Activated CD8-positive, alpha-beta memory T cell treated with anti-CD3 and anti-CD28 coated beads, Interleukin-2, amount 10 ng/mL, durations not matched to agents 7 days and 5 days (primary cell): ENCODE results near the gene SLC25A45. TPM values are rescaled to one million over a fixed set of nuclear protein-coding genes. Genes with fewer than 3 reads are reported as not detected.

Experiments used
- ATAC-seq: fragments of 150-1000 bp; cut with Tn5 transposase; one replicate; pipeline ENCODE4 v1.10.0; 2021; ENCODE audit warnings: moderate library complexity
- CTCF ChIA-PET: fragments of 350-600 bp; sonication (Branson Sonifier 250); formaldehyde crosslinking; loops from one replicate; lab custom pipeline; 2021; ENCODE audit warnings: antibody characterized with exemption; lab: Charles Lee
- DNase-seq: peaks from one replicate; pipeline ENCODE4 v3.0.0-alpha.2; 2020
- H3K27ac Mint-ChIP-seq: one replicate; pipeline ENCODE4 v1.8.0; 2021; ENCODE audit warnings: mild to moderate bottlenecking, mixed read lengths
- H3K27me3 Mint-ChIP-seq: one replicate; pipeline ENCODE4 v1.8.0; 2021; ENCODE audit warnings: mixed read lengths
- H3K36me3 Mint-ChIP-seq: one replicate; pipeline ENCODE4 v1.8.0; 2021; ENCODE audit warnings: mild to moderate bottlenecking, mixed read lengths
- H3K4me1 Mint-ChIP-seq: one replicate; pipeline ENCODE4 v1.8.0; 2021; ENCODE audit warnings: mixed read lengths
- H3K4me3 Mint-ChIP-seq: one replicate; pipeline ENCODE4 v1.8.0; 2021; ENCODE audit warnings: mild to moderate bottlenecking, moderate library complexity, mixed read lengths
- H3K9me3 Mint-ChIP-seq: one replicate; pipeline ENCODE4 v1.8.0; 2022; ENCODE audit warnings: low read depth, mixed read lengths
- total RNA-seq, 2 experiments: library from RNA; stranded (reverse); gene quantifications; one replicate each; pipeline ENCODE4 v1.2.3, GENCODE V29; 2021

Gene SLC25A45
- total RNA-seq, 2 experiments from 2014 or later, result 19.4 to 25.1 TPM

GRCh38 chr11:65425105-65425970 is 42.9 kb upstream of the SLC25A45 start:
- CTCF ChIA-PET, result interaction anchor here (0.6 to 16.5 kb wide), 8 partner anchors 9 to 92 kb away, joined by 3 to 489 read pairs (median 3); partner anchors contain the start of genes DPF2, FRMD8 and MALAT1

DNA sequence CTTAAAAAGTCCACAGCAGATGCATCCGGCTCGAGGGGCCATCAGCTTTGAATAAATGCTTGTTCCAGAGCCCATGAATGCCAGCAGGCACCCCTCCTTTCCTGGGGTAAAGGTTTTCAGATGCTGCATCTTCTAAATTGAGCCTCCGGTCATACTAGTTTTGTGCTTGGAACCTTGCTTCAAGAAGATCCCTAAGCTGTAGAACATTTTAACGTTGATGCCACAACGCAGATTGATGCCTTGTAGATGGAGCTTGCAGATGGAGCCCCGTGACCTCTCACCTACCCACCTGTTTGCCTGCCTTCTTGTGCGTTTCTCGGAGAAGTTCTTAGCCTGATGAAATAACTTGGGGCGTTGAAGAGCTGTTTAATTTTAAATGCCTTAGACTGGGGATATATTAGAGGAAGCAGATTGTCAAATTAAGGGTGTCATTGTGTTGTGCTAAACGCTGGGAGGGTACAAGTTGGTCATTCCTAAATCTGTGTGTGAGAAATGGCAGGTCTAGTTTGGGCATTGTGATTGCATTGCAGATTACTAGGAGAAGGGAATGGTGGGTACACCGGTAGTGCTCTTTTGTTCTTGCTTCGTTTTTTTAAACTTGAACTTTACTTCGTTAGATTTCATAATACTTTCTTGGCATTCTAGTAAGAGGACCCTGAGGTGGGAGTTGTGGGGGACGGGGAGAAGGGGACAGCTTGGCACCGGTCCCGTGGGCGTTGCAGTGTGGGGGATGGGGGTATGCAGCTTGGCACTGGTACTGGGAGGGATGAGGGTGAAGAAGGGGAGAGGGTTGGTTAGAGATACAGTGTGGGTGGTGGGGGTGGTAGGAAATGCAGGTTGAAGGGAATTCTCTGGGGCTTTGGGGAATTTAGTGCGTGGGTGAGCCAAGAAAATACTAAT is 42.0 kb upstream of the SLC25A45 start:
- Mint-ChIP-seq H3K27me3 (peaks cover 2% of the 10 kb centered on the region), H3K27ac (peak overlapping the region; percentile 98), H3K9me3 (no peaks in the 10 kb centered on the region), H3K4me1 (peaks cover 49% of the 10 kb centered on the region), H3K4me3 (peak overlapping the region; percentile 94), H3K36me3 (peaks cover 63% of the 10 kb centered on the region)
- ATAC-seq, result no peak
- CTCF ChIA-PET, result interaction anchor here (0.6 to 16.5 kb wide), 10 partner anchors 8 to 101 kb away, joined by 3 to 489 read pairs (median 3); partner anchors contain the start of genes DPF2, FRMD8, MALAT1 and SCYL1
- peak; percentile 77 for DNase-seq

More at GRCh38 chr11:65425105-65425970, 42.9 kb upstream of the SLC25A45 start:
- DNase-seq (peak; percentile 93), ATAC-seq (peak; percentile 13)
- Mint-ChIP-seq H3K4me3 (peak overlapping the region; percentile 94), H3K27me3 (peaks cover 2% of the 10 kb centered on the region), H3K27ac (peak overlapping the region; percentile 98), H3K4me1 (peaks cover 53% of the 10 kb centered on the region), H3K9me3 (no peaks in the 10 kb centered on the region), H3K36me3 (peaks cover 61% of the 10 kb centered on the region)

GRCh38 chr11:65423516-65424204 is 41.2 kb upstream of the SLC25A45 start:
- peaks cover 59% of the 10 kb centered on the region for H3K36me3 Mint-ChIP-seq
- peak overlapping the region; percentile 98 for H3K27ac Mint-ChIP-seq
- no peak for ATAC-seq
- peaks cover 2% of the 10 kb centered on the region for H3K27me3 Mint-ChIP-seq
- H3K4me3 Mint-ChIP-seq, result peak overlapping the region; percentile 94
- no peaks in the 10 kb centered on the region for H3K9me3 Mint-ChIP-seq
- CTCF ChIA-PET, result interaction anchor here (0.8 to 16.5 kb wide), 7 partner anchors 9 to 102 kb away, joined by 3 to 489 read pairs (median 3); partner anchors contain the start of genes DPF2, FRMD8, MALAT1 and SCYL1
- H3K4me1 Mint-ChIP-seq, result peaks cover 48% of the 10 kb centered on the region
- peak; percentile 65 for DNase-seq

DNA sequence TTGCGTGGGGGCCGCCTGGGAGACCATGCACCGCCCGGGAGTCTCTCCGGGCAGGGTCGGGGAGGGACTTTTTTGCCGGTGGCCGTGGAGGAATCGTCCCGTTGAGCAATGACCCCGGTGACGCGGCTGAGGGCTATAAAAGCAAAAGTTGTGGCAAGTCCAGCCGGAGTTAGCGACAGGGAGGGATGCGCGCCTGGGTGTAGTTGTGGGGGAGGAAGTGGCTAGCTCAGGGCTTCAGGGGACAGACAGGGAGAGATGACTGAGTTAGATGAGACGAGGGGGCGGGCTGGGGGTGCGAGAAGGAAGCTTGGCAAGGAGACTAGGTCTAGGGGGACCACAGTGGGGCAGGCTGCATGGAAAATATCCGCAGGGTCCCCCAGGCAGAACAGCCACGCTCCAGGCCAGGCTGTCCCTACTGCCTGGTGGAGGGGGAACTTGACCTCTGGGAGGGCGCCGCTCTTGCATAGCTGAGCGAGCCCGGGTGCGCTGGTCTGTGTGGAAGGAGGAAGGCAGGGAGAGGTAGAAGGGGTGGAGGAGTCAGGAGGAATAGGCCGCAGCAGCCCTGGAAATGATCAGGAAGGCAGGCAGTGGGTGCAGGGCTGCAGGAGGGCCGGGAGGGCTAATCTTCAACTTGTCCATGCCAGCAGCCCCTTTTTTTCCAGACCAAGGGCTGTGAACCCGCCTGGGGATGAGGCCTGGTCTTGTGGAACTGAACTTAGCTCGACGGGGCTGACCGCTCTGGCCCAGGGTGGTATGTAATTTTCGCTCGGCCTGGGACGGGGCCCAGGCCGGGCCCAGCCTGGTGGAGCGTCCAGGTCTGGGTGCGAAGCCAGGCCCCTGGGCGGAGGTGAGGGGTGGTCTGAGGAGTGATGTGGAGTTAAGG is 40.4 kb upstream of the SLC25A45 start, which contains the start of gene NEAT1:
Gene NEAT1, plus strand, starts transcription at position 166 of the 883 bp plus-strand sequence.
- H3K27me3 Mint-ChIP-seq, result peaks cover 2% of the 10 kb centered on the region
- peaks cover 54% of the 10 kb centered on the region for H3K36me3 Mint-ChIP-seq
- peak; percentile 21 for ATAC-seq
- peak within 1 kb of the TSS; percentile 98 for H3K27ac Mint-ChIP-seq
- H3K9me3 Mint-ChIP-seq, result no peaks in the 10 kb centered on the region
- CTCF ChIA-PET, result interaction anchor here (1.5 to 16.5 kb wide), 2 partner anchors 36 to 81 kb away, joined by 3 to 489 read pairs; partner anchors contain the start of genes FRMD8 and MALAT1
- peak within 1 kb of the TSS; percentile 94 for H3K4me3 Mint-ChIP-seq
- DNase-seq, result peak; percentile 97
- peaks cover 47% of the 10 kb centered on the region for H3K4me1 Mint-ChIP-seq

DNA sequence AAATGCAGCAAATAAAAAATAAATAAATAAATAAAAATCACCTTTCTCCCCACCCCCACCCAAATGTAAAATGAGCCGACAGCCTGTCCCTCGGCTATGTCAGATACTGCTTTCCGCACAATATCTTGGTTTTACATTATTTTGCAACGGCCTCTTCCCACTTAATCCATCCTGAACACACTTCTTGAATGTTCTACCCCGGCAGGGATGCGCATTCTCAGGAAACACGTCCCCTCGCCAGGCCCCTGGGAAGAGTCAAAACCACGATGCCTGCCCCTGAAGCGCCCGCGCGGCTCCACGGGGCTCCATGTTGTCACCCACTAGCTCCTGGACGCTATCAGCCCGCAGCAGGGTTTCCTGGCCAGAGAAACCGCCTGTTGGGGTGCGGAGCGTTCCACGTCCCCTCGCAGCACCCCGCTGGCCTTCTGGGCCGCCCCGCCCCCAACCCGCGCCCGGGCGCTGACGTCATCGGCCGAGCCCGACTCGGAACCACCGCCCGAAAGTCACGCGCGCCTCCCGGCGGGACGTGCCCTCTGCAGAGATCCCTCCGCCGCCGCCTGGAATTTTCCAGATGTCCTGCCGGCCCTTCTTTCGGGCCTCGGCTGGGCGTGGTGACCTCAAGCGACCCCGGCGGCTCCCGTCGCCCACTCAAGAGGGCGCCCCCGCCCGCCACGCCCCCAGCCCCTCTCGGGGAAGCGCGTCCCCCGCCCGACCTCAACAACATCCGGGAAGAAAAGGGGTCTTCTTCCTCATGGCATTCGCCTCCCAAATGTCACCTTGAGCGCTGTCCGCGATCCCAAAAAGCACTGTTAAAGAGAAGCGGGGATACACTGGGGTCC is 39.6 kb upstream of the SLC25A45 start:
- CTCF ChIA-PET, result interaction anchor here (0.9 to 16.5 kb wide), 5 partner anchors 8 to 92 kb away, joined by 3 to 489 read pairs (median 5); partner anchors contain the start of genes FRMD8, MALAT1 and SLC25A45
- Mint-ChIP-seq H3K9me3 (no peaks in the 10 kb centered on the region), H3K4me3 (peak overlapping the region; percentile 94), H3K36me3 (peaks cover 46% of the 10 kb centered on the region), H3K27me3 (peaks cover 2% of the 10 kb centered on the region), H3K27ac (peak overlapping the region; percentile 98), H3K4me1 (peaks cover 47% of the 10 kb centered on the region)
- DNase-seq (peak; percentile 97), ATAC-seq (peak; percentile 5)

DNA sequence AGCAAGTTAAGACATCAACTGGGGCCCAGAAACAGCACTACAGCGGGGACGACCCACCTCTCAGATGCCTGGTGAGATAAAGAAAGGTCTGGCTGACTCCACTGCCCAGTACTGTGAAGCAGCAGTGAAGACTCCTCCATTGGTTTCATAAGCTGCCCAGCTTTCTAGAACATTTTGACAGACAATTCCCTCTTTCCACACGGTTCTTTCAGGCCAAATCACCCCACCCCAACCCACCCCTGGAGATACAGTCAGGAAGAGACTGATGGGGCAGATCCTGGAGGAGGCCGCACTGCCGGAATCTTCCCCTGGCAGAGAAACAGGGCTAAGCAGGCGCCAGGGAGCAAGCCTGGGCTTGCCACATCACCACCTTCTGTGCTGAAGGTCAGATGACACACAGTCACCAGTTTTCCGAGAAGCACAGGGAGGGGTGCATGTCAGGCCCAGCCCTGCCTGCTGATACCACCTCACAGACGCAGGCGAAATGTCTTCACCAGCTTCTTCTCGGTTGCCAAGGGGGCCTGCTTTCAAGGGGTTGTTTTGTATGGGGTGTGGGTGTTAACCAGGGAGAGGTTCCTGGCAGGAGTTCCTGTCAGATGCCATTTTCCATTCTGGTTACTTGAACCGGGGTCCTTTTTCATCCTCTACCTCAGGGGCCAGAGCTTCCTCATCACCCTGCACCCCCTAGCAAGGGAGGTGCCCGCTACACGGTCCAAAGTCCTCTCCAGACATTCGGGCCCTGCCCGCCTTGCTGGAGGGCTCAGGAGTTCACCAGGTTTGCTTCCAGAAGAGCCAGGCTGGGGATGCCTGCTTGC is 38.7 kb upstream of the SLC25A45 start:
- H3K27ac Mint-ChIP-seq, result peak overlapping the region; percentile 98
- peak overlapping the region; percentile 94 for H3K4me3 Mint-ChIP-seq
- no peaks in the 10 kb centered on the region for H3K9me3 Mint-ChIP-seq
- ATAC-seq, result peak; percentile 38
- CTCF ChIA-PET, result interaction anchor here (0.7 to 16.5 kb wide), 6 partner anchors 9 to 91 kb away, joined by 3 to 489 read pairs (median 5); partner anchors contain the start of genes MALAT1 and SLC25A45
- H3K36me3 Mint-ChIP-seq, result peaks cover 37% of the 10 kb centered on the region
- peaks cover 47% of the 10 kb centered on the region for H3K4me1 Mint-ChIP-seq
- peak; percentile 96 for DNase-seq
- peaks cover 2% of the 10 kb centered on the region for H3K27me3 Mint-ChIP-seq

DNA sequence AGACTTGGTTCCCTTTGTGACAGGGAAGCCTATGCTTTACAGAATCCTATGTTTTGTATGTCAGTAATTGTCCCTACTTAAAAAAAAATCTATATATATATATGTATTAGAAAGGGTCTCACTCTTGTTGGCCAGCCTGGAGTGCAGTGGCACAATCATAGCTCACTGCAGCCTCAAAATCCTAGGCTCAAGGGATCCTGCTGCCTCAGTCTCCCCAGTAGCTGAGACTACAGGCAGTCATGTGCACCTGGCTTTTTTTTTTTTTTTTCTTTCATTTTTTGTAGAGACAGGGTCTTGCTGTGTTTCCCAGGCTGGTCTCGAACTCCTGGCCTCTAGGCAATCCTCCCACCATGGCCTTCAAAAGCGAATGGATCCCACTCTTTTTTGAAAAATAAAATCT is 38.1 kb upstream of the SLC25A45 start:
- ATAC-seq (no peak), DNase-seq (no peak)
- Mint-ChIP-seq H3K4me1 (peaks cover 52% of the 10 kb centered on the region), H3K27ac (peak overlapping the region; percentile 98), H3K36me3 (peaks cover 31% of the 10 kb centered on the region), H3K9me3 (no peaks in the 10 kb centered on the region), H3K27me3 (peaks cover 2% of the 10 kb centered on the region), H3K4me3 (peak overlapping the region; percentile 94)
- CTCF ChIA-PET, result interaction anchor here (0.9 to 16.5 kb wide), 8 partner anchors 10 to 168 kb away, joined by 3 to 489 read pairs (median 5); partner anchors contain the start of gene MALAT1

DNA sequence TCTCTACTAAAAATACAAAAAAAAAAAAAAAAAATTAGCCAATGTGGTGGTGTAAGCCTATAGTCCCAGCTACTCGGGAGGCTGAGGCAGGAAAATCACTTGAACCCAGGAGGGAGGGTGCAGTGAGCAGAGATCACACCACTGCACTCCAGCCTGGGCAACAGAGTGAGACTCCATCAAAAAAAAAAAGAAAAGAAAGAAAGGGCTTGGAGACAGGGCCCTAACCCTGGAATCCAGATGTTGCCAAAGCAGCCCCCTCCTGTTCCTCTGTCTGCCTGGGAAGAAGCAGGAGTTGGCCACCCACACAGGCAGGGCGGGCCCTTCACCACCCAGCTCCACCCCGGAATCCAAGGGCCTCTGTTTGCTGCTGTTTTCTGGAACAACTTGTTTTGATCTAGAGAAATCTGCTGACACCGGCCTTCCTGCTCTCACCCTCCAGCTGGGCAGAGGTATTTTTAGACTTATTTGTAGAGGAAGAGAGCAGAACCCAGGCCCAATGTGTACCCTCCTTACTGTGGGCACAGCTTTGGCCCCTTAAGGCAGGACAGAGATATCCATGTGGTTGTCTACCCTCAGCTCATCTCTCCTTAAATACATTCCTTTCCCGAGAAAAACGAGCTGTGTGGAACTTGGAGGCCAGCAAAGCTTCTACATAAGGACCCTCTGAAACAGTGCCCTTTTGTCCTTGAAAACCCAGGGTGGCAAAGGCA is 37.5 kb upstream of the SLC25A45 start:
- H3K9me3 Mint-ChIP-seq, result no peaks in the 10 kb centered on the region
- H3K27me3 Mint-ChIP-seq, result peaks cover 2% of the 10 kb centered on the region
- DNase-seq, result peak; percentile 79
- CTCF ChIA-PET, result interaction anchor here (0.9 to 16.5 kb wide), 11 partner anchors 10 to 169 kb away, joined by 3 to 489 read pairs (median 5); partner anchors contain the start of gene MALAT1
- H3K27ac Mint-ChIP-seq, result peak overlapping the region; percentile 98
- peaks cover 52% of the 10 kb centered on the region for H3K4me1 Mint-ChIP-seq
- H3K36me3 Mint-ChIP-seq, result peaks cover 25% of the 10 kb centered on the region
- no peak for ATAC-seq
- peak overlapping the region; percentile 94 for H3K4me3 Mint-ChIP-seq

DNA sequence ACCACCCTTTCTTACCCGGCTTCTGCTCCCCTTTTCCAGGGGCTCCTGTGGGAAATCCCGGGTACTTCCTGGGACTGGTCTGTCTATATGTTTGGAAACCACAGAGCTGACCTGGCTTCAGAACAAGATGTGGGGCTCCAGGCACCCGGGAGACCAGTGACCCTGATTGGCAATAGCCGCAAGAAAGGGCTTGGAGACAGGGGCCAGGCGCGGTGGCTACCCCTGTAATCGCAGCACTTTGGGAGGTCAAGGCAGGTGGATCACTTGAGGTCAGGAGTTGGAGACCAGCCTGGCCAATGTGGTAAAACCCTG is 37.0 kb upstream of the SLC25A45 start:
- Mint-ChIP-seq H3K36me3 (peaks cover 20% of the 10 kb centered on the region), H3K4me1 (peaks cover 53% of the 10 kb centered on the region), H3K4me3 (peak overlapping the region; percentile 94), H3K27me3 (peaks cover 2% of the 10 kb centered on the region), H3K27ac (peak overlapping the region; percentile 98), H3K9me3 (no peaks in the 10 kb centered on the region)
- ATAC-seq, result no peak
- CTCF ChIA-PET, result interaction anchor here (0.9 to 16.5 kb wide), 10 partner anchors 13 to 169 kb away, joined by 3 to 489 read pairs (median 4); partner anchors contain the start of gene MALAT1
- no peak for DNase-seq
